GM12872 (cell line): ENCODE results near the gene PRXL2C.
A peak's percentile ranks its signal among the peaks of the same experiment; 100 is the strongest.

Experiments used
- CTCF ChIP-seq: IDR thresholded peaks from 3 replicates; pipeline ENCODE4 v1.5.1; 2011; ENCODE audit warnings: low read depth, mild to moderate bottlenecking, low read length, moderate library complexity; ENCODE audit not compliant: insufficient read depth

Gene PRXL2C

GRCh38 chr9:96668868-96669534 is 13.9 kb upstream of the PRXL2C start:
- no peak for TF ChIP-seq CTCF

- no peak for TF ChIP-seq CTCF
Measured at GRCh38 chr9:96667363-96667728, 12.2 kb upstream of the PRXL2C start.

- peak; percentile 54 for TF ChIP-seq CTCF
Measured at GRCh38 chr9:96666653-96667362, 11.7 kb upstream of the PRXL2C start.

- TF ChIP-seq CTCF: no peak
Measured at GRCh38 chr9:96665789-96666188, 10.7 kb upstream of the PRXL2C start.

GRCh38 chr9:96663506-96664120 is 8.5 kb upstream of the PRXL2C start:
- no peak for TF ChIP-seq CTCF

- no peak for TF ChIP-seq CTCF
Measured at GRCh38 chr9:96661711-96662110, 6.6 kb upstream of the PRXL2C start.

GRCh38 chr9:96660692-96661248 is 5.7 kb upstream of the PRXL2C start:
- no peak for TF ChIP-seq CTCF
